ENCODE data around the gene SLC35F1.

DNA sequence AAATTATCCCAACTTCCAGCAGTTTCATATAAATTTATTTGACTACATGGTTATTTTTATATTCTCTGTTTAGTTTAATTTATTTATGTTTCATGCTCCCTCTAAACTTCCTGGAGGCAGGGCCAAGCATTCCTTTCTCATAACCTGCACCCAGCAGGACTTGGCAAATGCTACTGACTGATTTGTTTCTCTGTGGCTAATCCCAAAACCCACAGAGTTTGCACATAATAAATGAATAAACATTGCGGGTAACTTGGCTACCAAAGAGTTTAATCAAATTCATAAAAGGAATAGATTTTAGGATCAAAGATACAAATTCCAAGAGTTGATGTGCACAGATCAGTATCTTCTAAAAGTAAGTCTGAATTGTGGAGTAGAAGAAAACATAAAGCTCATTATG, 239.5 kb downstream of the SLC35F1 start:
- TF ChIP-seq, protein P1, sequence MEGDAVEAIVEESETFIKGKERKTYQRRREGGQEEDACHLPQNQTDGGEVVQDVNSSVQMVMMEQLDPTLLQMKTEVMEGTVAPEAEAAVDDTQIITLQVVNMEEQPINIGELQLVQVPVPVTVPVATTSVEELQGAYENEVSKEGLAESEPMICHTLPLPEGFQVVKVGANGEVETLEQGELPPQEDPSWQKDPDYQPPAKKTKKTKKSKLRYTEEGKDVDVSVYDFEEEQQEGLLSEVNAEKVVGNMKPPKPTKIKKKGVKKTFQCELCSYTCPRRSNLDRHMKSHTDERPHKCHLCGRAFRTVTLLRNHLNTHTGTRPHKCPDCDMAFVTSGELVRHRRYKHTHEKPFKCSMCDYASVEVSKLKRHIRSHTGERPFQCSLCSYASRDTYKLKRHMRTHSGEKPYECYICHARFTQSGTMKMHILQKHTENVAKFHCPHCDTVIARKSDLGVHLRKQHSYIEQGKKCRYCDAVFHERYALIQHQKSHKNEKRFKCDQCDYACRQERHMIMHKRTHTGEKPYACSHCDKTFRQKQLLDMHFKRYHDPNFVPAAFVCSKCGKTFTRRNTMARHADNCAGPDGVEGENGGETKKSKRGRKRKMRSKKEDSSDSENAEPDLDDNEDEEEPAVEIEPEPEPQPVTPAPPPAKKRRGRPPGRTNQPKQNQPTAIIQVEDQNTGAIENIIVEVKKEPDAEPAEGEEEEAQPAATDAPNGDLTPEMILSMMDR (conservative IDR thresholded peaks at IDR 0.05 in 1 of 2, IDR thresholded peaks at IDR 0.05 in 1 of 2; ENCODE audit: low read depth in 1 of 2, low read length in 2 of 2): no peak
- no peak for TF ChIP-seq EZH2 (IDR thresholded peaks at IDR 0.05; ENCODE audit: low read length, missing control alignments)
